Neuronal stem cell (in vitro differentiated cells): ENCODE measurements around the gene PROSER2.
A peak's percentile ranks its signal among the peaks of the same experiment; 100 is the strongest.

Experiments
- DNase-seq: peaks from one replicate; pipeline ENCODE4 v3.0.0-alpha.2; 2013; ENCODE audit warnings: low spot score
- H2AFZ ChIP-seq: one replicate; pipeline ENCODE4 v1.6.1; 2013; ENCODE audit warnings: mild to moderate bottlenecking, low read length, inconsistent platforms
- H2AK5ac ChIP-seq: 2 replicates; pipeline ENCODE4 v1.6.1; 2013; ENCODE audit warnings: low read depth, mild to moderate bottlenecking, inconsistent platforms, low read length, moderate library complexity, mixed read lengths
- H2BK120ac ChIP-seq: 2 replicates; pipeline ENCODE4 v1.6.1; 2013; ENCODE audit warnings: low read depth, mild to moderate bottlenecking, inconsistent platforms, low read length, moderate library complexity, mixed read lengths
- H2BK12ac ChIP-seq: one replicate; pipeline ENCODE4 v1.6.1; 2013; ENCODE audit warnings: low read length, inconsistent platforms
- H2BK15ac ChIP-seq: 2 replicates; pipeline ENCODE4 v1.6.1; 2013; ENCODE audit warnings: mild to moderate bottlenecking, low read length, inconsistent platforms, mixed read lengths
- H2BK5ac ChIP-seq: one replicate; pipeline ENCODE4 v1.6.1; 2013; ENCODE audit warnings: inconsistent platforms, mild to moderate bottlenecking, low read length, moderate library complexity
- H3K14ac ChIP-seq: one replicate; pipeline ENCODE4 v1.6.1; 2013; ENCODE audit warnings: low read length, inconsistent platforms
- H3K18ac ChIP-seq: 2 replicates; pipeline ENCODE4 v1.6.1; 2013; ENCODE audit warnings: low read length, inconsistent platforms
- H3K23ac ChIP-seq: 2 replicates; pipeline ENCODE4 v1.6.1; 2013; ENCODE audit warnings: low read depth, mild to moderate bottlenecking, mixed read lengths, low read length, inconsistent platforms; ENCODE audit not compliant: poor library complexity
- H3K27ac ChIP-seq: replicated peaks from 3 replicates; pipeline ENCODE4 v1.5.1; 2013; ENCODE audit warnings: low read length, inconsistent platforms
- H3K27me3 ChIP-seq, 3 experiments: 2 replicates each; pipeline ENCODE4 v1.6.1; 2013; ENCODE audit warnings: low read length in 3 of 3, mild to moderate bottlenecking in 2 of 3, inconsistent platforms in 1 of 3, low read depth in 1 of 3, mixed read lengths in 1 of 3, moderate library complexity in 1 of 3; ENCODE audit not compliant: control insufficient read depth in 3 of 3, insufficient read depth in 3 of 3
- H3K36me3 ChIP-seq, 2 donors: replicated peaks in 1 of 2; 2 replicates each; pipeline ENCODE4 v1.6.1; 2013; ENCODE audit warnings: low read length in 2 of 2; ENCODE audit not compliant: control insufficient read depth in 2 of 2, insufficient read depth in 2 of 2
- H3K4ac ChIP-seq: 2 replicates; pipeline ENCODE4 v1.6.1; 2013; ENCODE audit warnings: inconsistent platforms, mild to moderate bottlenecking, low read length, moderate library complexity
- H3K4me1 ChIP-seq, 2 donors: 1 replicate in 1 of 2; 2 replicates in 1 of 2; pipeline ENCODE4 v1.6.1; 2013; ENCODE audit warnings: low read length in 2 of 2, low read depth in 1 of 2; ENCODE audit not compliant: control insufficient read depth in 2 of 2, insufficient read depth in 1 of 2
- H3K4me2 ChIP-seq: one replicate; pipeline ENCODE4 v1.6.1; 2013; ENCODE audit warnings: mild to moderate bottlenecking, low read length, inconsistent platforms; ENCODE audit not compliant: insufficient read depth, poor library complexity, severe bottlenecking
- H3K4me3 ChIP-seq, 2 donors: 2 replicates each; pipeline ENCODE4 v1.5.1; 2013; ENCODE audit warnings: low read length in 2 of 2, mild to moderate bottlenecking in 2 of 2, inconsistent platforms in 1 of 2, moderate library complexity in 1 of 2
- H3K79me1 ChIP-seq: one replicate; pipeline ENCODE4 v1.6.1; 2013; ENCODE audit warnings: low read depth, mild to moderate bottlenecking, inconsistent platforms, low read length, moderate library complexity
- H3K9ac ChIP-seq: one replicate; pipeline ENCODE4 v1.6.1; 2013; ENCODE audit warnings: mild to moderate bottlenecking, low read depth, low read length, inconsistent platforms; ENCODE audit not compliant: poor library complexity
- H3K9me3 ChIP-seq, 2 donors: replicated peaks in 1 of 2; 2 replicates each; pipeline versions ENCODE3 to v1.6.1; 2013; ENCODE audit warnings: low read length in 2 of 2, mild to moderate bottlenecking in 2 of 2, inconsistent platforms in 1 of 2, low read depth in 1 of 2, mixed read lengths in 1 of 2, moderate library complexity in 1 of 2; ENCODE audit not compliant: control insufficient read depth in 2 of 2, insufficient read depth in 1 of 2
- H4K8ac ChIP-seq: one replicate; pipeline ENCODE4 v1.6.1; 2013; ENCODE audit warnings: low read depth, mild to moderate bottlenecking, inconsistent platforms, low read length, moderate library complexity
- H4K91ac ChIP-seq: one replicate; pipeline ENCODE4 v1.6.1; 2013; ENCODE audit warnings: low read length, low read depth, mild to moderate bottlenecking, inconsistent platforms; ENCODE audit not compliant: poor library complexity
- WGBS, 2 donors: extraction: QIAGEN DNeasy Blood & Tissue Kit; methylation state at CpG; one replicate each; pipeline ENCODE4 v1.1.7; 2013; ENCODE audit warnings: missing lambda C conversion rate in 2 of 2, mixed read lengths in 1 of 2; ENCODE audit not compliant: insufficient read length in 2 of 2, insufficient replicate concordance in 1 of 2; ENCODE audit errors: extremely low coverage in 2 of 2; 5-methylcytosine and 5-hydroxymethylcytosine counted together

PROSER2 gene

DNA sequence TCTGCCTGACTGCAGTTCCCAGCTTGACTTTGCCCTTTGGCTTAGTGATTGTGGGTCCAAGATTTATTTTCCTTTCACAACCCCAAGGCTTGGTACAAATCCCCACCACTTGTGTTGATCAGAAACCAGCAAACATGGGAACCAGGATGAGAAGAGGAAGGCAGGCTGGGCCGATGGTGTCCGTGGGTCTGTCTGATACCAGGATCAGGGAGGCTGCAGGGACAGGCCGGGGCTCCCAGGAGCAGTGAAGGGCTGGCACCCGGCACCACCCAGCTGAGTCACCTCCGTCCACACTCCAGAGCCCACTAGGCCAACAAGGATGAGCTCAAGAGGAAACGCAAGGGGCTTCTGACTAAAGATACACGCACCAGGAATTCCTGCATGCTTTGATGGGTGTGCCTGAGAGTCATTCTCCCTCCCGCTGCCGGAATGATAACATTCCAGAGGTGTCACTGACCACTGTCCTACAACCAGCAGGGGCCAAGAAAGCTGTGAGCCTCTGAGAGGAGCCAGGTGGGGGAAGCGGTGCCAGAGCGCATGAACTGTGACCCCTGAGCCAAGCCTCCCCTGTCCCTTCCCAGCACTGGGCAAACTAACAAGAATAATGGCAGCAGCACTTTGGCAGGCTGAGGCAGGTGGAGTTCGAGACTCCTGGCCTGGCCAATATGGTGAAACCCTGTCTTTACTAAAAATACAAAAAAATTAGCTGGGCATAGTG lies 29.2 kb upstream of the PROSER2 start:
- Histone ChIP-seq H2BK5ac (no peak overlapping the region), H2AK5ac (no peak overlapping the region), H3K36me3 (no peaks in the 10 kb centered on the region), H3K23ac (no peak overlapping the region), H4K8ac (no peak overlapping the region), H3K27me3 (peaks cover 0 to 3% (median 0%) of the 10 kb centered on the region in 3 experiments), H3K4ac (no peak overlapping the region), H3K9me3 (peaks cover 0 to 9% of the 10 kb centered on the region in 2 donors), H3K4me1 (peaks cover 0 to under 1% of the 10 kb centered on the region in 2 donors), H3K18ac (peak overlapping the region; percentile 41), H2BK120ac (no peak overlapping the region), H3K27ac (no peak overlapping the region), H3K79me1 (no peaks in the 10 kb centered on the region), H2BK15ac (no peak overlapping the region), H3K4me2 (no peak overlapping the region), H3K9ac (no peak overlapping the region), H3K14ac (no peak overlapping the region), H4K91ac (no peak overlapping the region), H2AFZ (no peak overlapping the region), H3K4me3 (no peak overlapping the region), H2BK12ac (no peak overlapping the region)
- WGBS, 2 donors, result no CpG with 5 or more reads among the region's 12 CpGs
- no peak for DNase-seq

DNA sequence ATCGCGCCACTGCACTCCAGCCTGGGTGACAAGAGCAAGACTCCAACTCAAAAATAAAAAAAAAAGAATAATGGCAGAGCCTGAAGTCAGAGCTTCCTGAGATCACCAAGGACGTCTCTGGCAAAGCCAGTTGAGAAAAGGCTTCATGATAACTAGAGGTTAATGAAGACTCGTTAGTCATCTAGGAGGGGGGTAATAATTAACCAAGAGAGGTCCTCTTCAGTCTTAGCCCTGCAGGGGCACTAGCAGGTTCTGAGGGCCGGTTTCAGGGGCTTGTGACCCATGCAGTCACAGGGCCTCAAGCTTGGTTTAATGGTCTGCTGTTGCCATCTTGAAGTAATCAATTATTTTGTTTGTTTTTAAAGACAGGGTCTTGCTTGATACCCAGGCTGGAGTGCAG lies 28.6 kb upstream of the PROSER2 start:
- Histone ChIP-seq H3K4ac (no peak overlapping the region), H3K9me3 (peaks cover 0 to 9% of the 10 kb centered on the region in 2 donors), H3K14ac (no peak overlapping the region), H4K91ac (no peak overlapping the region), H2BK5ac (no peak overlapping the region), H3K27me3 (peaks cover 0 to 3% (median 0%) of the 10 kb centered on the region in 3 experiments), H3K79me1 (no peaks in the 10 kb centered on the region), H4K8ac (no peak overlapping the region), H3K18ac (no peak overlapping the region), H2AFZ (no peak overlapping the region), H3K4me2 (no peak overlapping the region), H2BK15ac (no peak overlapping the region), H3K36me3 (no peaks in the 10 kb centered on the region), H3K4me1 (peaks cover 0 to 4% of the 10 kb centered on the region in 2 donors), H3K27ac (no peak overlapping the region), H3K4me3 (no peak overlapping the region), H2BK12ac (no peak overlapping the region), H3K23ac (no peak overlapping the region), H3K9ac (no peak overlapping the region), H2AK5ac (no peak overlapping the region), H2BK120ac (no peak overlapping the region)
- no peak for DNase-seq
- no CpG with 5 or more reads among the region's 5 CpGs for WGBS, 2 donors

DNA sequence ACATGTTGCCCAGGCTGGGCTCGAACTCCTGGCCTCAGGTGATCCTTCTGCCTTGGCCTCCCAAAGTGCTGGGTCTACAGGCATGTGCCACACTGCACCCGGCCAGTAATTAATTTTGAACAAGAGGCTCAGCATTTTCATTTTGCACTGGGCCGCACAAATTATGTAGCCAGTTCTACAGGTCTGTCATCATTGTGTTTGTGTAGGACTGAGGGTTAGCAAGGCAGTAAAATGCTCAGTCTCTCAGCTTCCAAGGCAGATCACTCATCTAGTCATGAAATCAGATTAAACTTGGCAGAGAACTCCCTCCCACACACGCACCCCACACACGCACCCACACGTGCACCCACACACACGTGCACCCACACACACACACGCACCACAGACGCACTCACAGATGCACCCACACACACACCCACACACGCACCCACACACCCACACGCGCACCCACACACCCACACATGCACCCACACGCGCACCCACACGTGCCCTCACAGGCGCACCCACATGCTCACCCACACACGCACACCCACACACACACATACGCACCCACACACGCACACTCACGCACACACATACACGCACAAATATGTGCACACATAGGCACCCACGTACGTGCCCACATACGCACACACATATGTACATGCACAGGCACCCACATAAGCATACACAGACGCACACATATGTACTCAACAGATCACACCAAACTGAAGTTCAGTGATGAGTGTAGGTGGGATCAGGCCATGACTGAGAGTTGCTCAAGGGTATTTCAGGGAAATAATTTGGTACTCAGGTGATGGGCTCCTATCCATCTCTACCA lies 27.8 kb upstream of the PROSER2 start:
- no peak overlapping the region for H2BK5ac ChIP-seq
- H4K8ac ChIP-seq, result no peak overlapping the region
- H3K23ac ChIP-seq, result peak overlapping the region; percentile 69
- no peak overlapping the region for H2AFZ ChIP-seq
- H3K4me2 ChIP-seq, result no peak overlapping the region
- H3K4me3 ChIP-seq, result peak overlapping the region in 1 of 2 donors; percentile 34
- H2BK12ac ChIP-seq, result peak overlapping the region; percentile 30
- peak overlapping the region; percentile 70 for H3K4ac ChIP-seq
- no peaks in the 10 kb centered on the region for H3K36me3 ChIP-seq
- no peak overlapping the region for H2BK15ac ChIP-seq
- no CpG with 5 or more reads among the region's 25 CpGs for WGBS, 2 donors
- H2BK120ac ChIP-seq, result no peak overlapping the region
- no peak overlapping the region for H3K27ac ChIP-seq
- H3K27me3 ChIP-seq, result peaks cover 0 to 3% (median 0%) of the 10 kb centered on the region in 3 experiments
- no peaks in the 10 kb centered on the region for H3K79me1 ChIP-seq
- peak overlapping the region; percentile 14 for H4K91ac ChIP-seq
- H3K9me3 ChIP-seq, result peaks cover 0 to 9% of the 10 kb centered on the region in 2 donors
- DNase-seq, result no peak
- no peak overlapping the region for H3K18ac ChIP-seq
- H2AK5ac ChIP-seq, result no peak overlapping the region
- peaks cover 0 to 6% of the 10 kb centered on the region in 2 donors for H3K4me1 ChIP-seq
- peak overlapping the region; percentile 47 for H3K9ac ChIP-seq
- H3K14ac ChIP-seq, result peak overlapping the region; percentile 86

DNA sequence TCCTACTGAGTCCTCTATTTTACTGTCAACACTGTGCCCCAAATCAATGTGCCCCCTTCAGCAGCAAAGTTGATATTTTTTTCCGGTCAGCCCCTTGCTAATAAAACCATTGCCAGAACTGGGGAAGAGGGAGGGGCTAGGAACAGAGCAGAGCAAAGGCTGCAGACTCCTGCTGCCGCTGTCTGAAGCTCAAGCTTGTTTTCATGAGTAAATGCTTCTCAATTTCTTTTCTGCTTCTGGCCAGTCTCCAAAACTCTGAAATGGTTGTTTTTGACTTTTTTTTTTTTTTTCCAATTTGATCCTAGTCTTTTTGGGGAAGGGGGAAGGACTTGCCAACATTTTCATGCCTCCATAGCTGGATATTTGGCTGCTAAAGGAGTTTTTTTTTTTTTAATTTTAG lies 26.7 kb upstream of the PROSER2 start:
- DNase-seq, result no peak
- Histone ChIP-seq H3K27ac (no peak overlapping the region), H2BK120ac (no peak overlapping the region), H2AK5ac (no peak overlapping the region), H3K14ac (no peak overlapping the region), H2AFZ (no peak overlapping the region), H2BK15ac (no peak overlapping the region), H3K4me3 (no peak overlapping the region), H3K4ac (no peak overlapping the region), H3K23ac (no peak overlapping the region), H4K8ac (no peak overlapping the region), H3K9ac (no peak overlapping the region), H3K27me3 (peaks cover 0 to 3% (median 0%) of the 10 kb centered on the region in 3 experiments), H3K4me2 (no peak overlapping the region), H2BK5ac (no peak overlapping the region), H3K9me3 (peaks cover 0 to 9% of the 10 kb centered on the region in 2 donors), H3K79me1 (no peaks in the 10 kb centered on the region), H3K4me1 (peaks cover 0 to 6% of the 10 kb centered on the region in 2 donors), H2BK12ac (no peak overlapping the region), H3K18ac (no peak overlapping the region), H4K91ac (no peak overlapping the region), H3K36me3 (no peaks in the 10 kb centered on the region)
- WGBS, 2 donors, result no CpG with 5 or more reads among the region's 2 CpGs
